K562 (cell line): ENCODE data around the gene PRIM1. TPM values are rescaled to one million over a fixed set of nuclear protein-coding genes. Genes with fewer than 3 reads are reported as not detected.

ENCODE experiments used
- EP300 ChIP-seq: IDR thresholded peaks from 2 replicates; pipeline ENCODE4 v1.6.1; 2012; ENCODE audit warnings: low read length, improper control_type of control experiment
- GTF2F1 ChIP-seq: IDR thresholded peaks from 2 replicates; pipeline ENCODE4 v1.6.1; 2011; ENCODE audit warnings: low read depth, low read length, improper control_type of control experiment
- HDAC1 ChIP-seq, 2 experiments: fragments of 450-650 bp; IDR thresholded peaks; 2 replicates each; pipeline ENCODE4 v1.6.1; 2016 to 2017; ENCODE audit warnings: inconsistent platforms in 1 of 2, mild to moderate bottlenecking in 1 of 2, moderate library complexity in 1 of 2
- HMG20A ChIP-seq: fragments of 450-650 bp; formaldehyde crosslinking; conservative IDR thresholded peaks from 2 replicates; pipeline ENCODE4 v1.4.0; 2020; ENCODE audit warnings: mild to moderate bottlenecking, mixed read lengths
- NFE2 ChIP-seq: IDR thresholded peaks from 2 replicates; pipeline ENCODE4 v1.6.1; 2014; ENCODE audit warnings: antibody characterized with exemption, low read depth
- SRSF9 ChIP-seq: fragments of 200-400 bp; formaldehyde crosslinking; IDR thresholded peaks from 2 replicates; pipeline ENCODE4 v1.6.1; 2017; ENCODE audit warnings: low read depth, low read length, borderline replicate concordance
- U2AF1 ChIP-seq: fragments of 200-400 bp; formaldehyde crosslinking; optimal IDR thresholded peaks from 2 replicates; pipeline ENCODE3; 2017; ENCODE audit warnings: mild to moderate bottlenecking, low read depth, low read length, moderate library complexity
- XRCC3 ChIP-seq: fragments of 450-650 bp; IDR thresholded peaks from 2 replicates; pipeline ENCODE4 v1.6.1; 2017; ENCODE audit warnings: mild to moderate bottlenecking, moderate library complexity
- ZBED1 ChIP-seq: IDR thresholded peaks from 2 replicates; pipeline ENCODE4 v1.6.1; 2014
- ZBTB17 ChIP-seq: fragments of 450-650 bp; formaldehyde crosslinking; IDR thresholded peaks from 2 replicates; pipeline ENCODE4 v1.4.0; 2020; ENCODE audit warnings: mild to moderate bottlenecking
- ZC3H4 ChIP-seq: sonication (generic); formaldehyde crosslinking; IDR thresholded peaks from 2 replicates; pipeline ENCODE4 v1.9.0; 2021; ENCODE audit warnings: missing genetic modification reagents, borderline replicate concordance
- ZNF143 ChIP-seq: sonication (generic); formaldehyde crosslinking; IDR thresholded peaks from 2 replicates; pipeline ENCODE4 v1.9.0; 2022; ENCODE audit warnings: mild to moderate bottlenecking, missing genetic modification reagents
- ZNF146 ChIP-seq: IDR thresholded peaks from one replicate; pipeline ENCODE4 v1.6.1; 2018; ENCODE audit warnings: missing compliant biosample characterization; ENCODE audit not compliant: unreplicated experiment
- ZNF165 ChIP-seq: fragments of 250-450 bp; sonication (Bioruptor Pico); IDR thresholded peaks from 2 replicates; pipeline ENCODE4 v1.4.0; 2020; ENCODE audit warnings: borderline replicate concordance
- ZNF77 ChIP-seq: fragments of 250-450 bp; sonication (Bioruptor Pico); IDR thresholded peaks from 2 replicates; pipeline ENCODE4 v1.5.0; 2020
- polyA plus RNA-seq, 8 experiments: library from polyadenylated mRNA; depleted of rRNA in 4 of 8; stranded (reverse) in 5 of 8; unstranded in 3 of 8; fragments of >200 nt; fragmentation: Nextera tagmentation in 2 of 8; fragmentation: Illumina TruSeq in 1 of 8; extraction: Ambion mirVana in 2 of 8; extraction: Trizol in 1 of 8; gene quantifications; 2 replicates each; pipeline versions ENCODE4 v1.2.1 to v1.2.3, GENCODE V29; 2011 to 2014; ENCODE audit warnings: inconsistent platforms in 1 of 8, missing spikeins in 1 of 8
- total RNA-seq, 7 experiments: library from RNA; depleted of rRNA in 6 of 7; stranded (reverse); fragments of >200 nt in 6 of 7; fragmentation: Illumina TruSeq in 2 of 7; extraction: Trizol in 2 of 7; gene quantifications; 2 replicates each; pipeline versions ENCODE4 v1.2.1 to v1.2.3, GENCODE V29; 2011 to 2021; ENCODE audit warnings: low replicate concordance in 1 of 7
- TF ChIP-seq, protein P1 (sequence below): fragments of 150-350 bp; IDR thresholded peaks from 2 replicates; pipeline ENCODE4 v1.6.1; 2014; ENCODE audit warnings: low read depth, mild to moderate bottlenecking, low read length, borderline replicate concordance
- TF ChIP-seq, protein P2 (sequence below): fragments of 250-450 bp; sonication (Bioruptor Pico); IDR thresholded peaks from 2 replicates; pipeline ENCODE4 v1.8.0; 2021; ENCODE audit warnings: mild to moderate bottlenecking, moderate library complexity
- TF ChIP-seq, protein P3 (sequence below), 2 experiments: fragments of 250-450 bp in 1 of 2; fragments of 450-650 bp in 1 of 2; sonication (Bioruptor Pico) in 1 of 2; IDR thresholded peaks; 2 replicates each; pipeline versions ENCODE4 v1.6.1 to v1.8.0; 2016 to 2021; ENCODE audit warnings: mild to moderate bottlenecking in 2 of 2, moderate library complexity in 2 of 2, missing compliant biosample characterization in 1 of 2, missing genetic modification characterization in 1 of 2

Gene PRIM1
- total and polyA plus RNA-seq, 9 of the 15 experiments (the other 6 are each of a cell fraction or from before 2014, with no cell fraction given): 67.2 to 179 (median 140) TPM

DNA sequence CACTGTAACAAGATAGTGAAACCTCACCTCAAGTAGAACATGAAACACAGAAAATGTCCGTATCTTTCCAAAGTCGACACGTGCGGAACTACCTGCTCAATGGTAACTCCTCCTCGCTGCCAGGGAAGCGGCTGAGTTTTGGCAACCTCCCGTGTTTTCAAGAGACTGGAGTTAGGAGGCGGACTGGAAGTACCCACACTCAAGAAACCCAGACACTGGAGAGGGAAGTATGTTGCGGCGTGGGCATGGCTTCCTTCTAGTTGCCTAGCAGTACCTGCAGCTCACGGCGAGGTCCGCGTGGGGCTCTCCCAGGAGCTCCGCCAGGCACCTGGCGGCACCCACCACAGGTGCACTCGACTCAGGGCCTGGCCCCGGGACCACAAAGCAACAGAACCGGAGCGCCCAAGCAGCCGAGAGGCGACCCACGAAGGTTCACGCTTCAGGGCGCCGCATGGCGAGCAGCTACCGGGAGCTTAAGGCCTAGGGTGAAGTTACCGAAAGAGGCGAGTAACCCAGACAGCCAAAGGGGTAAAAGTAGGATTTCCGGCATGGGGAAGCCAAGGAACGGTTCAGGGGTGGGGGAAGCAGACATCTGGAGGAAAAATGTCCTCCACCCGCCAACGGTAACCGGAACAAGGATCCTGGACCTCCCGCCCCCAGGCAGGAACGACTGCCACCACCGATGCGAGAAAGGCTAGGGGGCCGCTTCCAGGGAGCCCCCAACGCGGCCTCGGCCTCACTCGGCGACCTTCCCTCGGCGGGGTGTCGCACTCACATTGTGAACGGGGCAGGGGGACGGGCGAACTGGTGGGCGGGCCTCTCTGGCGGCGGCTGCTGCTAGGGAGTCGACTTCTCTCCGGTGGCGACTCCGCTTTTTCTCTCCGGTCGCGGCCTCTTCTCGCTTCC, 64.6 kb downstream of the PRIM1 start (continued):
- no peak for TF ChIP-seq U2AF1
- no peak for TF ChIP-seq ZNF143
- no peak for TF ChIP-seq SRSF9
- no peak for TF ChIP-seq ZBTB17 (CRISPR knock-in tag)
- TF ChIP-seq, protein P1, sequence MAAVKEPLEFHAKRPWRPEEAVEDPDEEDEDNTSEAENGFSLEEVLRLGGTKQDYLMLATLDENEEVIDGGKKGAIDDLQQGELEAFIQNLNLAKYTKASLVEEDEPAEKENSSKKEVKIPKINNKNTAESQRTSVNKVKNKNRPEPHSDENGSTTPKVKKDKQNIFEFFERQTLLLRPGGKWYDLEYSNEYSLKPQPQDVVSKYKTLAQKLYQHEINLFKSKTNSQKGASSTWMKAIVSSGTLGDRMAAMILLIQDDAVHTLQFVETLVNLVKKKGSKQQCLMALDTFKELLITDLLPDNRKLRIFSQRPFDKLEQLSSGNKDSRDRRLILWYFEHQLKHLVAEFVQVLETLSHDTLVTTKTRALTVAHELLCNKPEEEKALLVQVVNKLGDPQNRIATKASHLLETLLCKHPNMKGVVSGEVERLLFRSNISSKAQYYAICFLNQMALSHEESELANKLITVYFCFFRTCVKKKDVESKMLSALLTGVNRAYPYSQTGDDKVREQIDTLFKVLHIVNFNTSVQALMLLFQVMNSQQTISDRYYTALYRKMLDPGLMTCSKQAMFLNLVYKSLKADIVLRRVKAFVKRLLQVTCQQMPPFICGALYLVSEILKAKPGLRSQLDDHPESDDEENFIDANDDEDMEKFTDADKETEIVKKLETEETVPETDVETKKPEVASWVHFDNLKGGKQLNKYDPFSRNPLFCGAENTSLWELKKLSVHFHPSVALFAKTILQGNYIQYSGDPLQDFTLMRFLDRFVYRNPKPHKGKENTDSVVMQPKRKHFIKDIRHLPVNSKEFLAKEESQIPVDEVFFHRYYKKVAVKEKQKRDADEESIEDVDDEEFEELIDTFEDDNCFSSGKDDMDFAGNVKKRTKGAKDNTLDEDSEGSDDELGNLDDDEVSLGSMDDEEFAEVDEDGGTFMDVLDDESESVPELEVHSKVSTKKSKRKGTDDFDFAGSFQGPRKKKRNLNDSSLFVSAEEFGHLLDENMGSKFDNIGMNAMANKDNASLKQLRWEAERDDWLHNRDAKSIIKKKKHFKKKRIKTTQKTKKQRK: no peak
- no peak for TF ChIP-seq ZBED1
- TF ChIP-seq GTF2F1: 0 out of 2 replicates have a peak, but pooled peaks have one; percentile 59
- TF ChIP-seq, protein P2, sequence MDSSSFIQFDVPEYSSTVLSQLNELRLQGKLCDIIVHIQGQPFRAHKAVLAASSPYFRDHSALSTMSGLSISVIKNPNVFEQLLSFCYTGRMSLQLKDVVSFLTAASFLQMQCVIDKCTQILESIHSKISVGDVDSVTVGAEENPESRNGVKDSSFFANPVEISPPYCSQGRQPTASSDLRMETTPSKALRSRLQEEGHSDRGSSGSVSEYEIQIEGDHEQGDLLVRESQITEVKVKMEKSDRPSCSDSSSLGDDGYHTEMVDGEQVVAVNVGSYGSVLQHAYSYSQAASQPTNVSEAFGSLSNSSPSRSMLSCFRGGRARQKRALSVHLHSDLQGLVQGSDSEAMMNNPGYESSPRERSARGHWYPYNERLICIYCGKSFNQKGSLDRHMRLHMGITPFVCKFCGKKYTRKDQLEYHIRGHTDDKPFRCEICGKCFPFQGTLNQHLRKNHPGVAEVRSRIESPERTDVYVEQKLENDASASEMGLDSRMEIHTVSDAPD (CRISPR knock-in tag): no peak
- TF ChIP-seq NFE2: no peak
- no peak for TF ChIP-seq EP300
- TF ChIP-seq ZNF77 (CRISPR knock-in tag): no peak
- TF ChIP-seq, protein P3, sequence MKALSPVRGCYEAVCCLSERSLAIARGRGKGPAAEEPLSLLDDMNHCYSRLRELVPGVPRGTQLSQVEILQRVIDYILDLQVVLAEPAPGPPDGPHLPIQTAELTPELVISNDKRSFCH (CRISPR knock-in tag; IDR thresholded peaks at IDR 0.05): no peak
- TF ChIP-seq, protein P3 (tag; IDR thresholded peaks at IDR 0.05): no peak
- peak in 1 of 2 experiments; percentile 52; a peak in 1 of 4 replicates for TF ChIP-seq HDAC1 (IDR thresholded peaks at IDR 0.05)
- TF ChIP-seq XRCC3: no peak
- peak; percentile 88; the same call in 1 of the 2 replicates for TF ChIP-seq ZC3H4
- TF ChIP-seq HMG20A (CRISPR knock-in tag): no peak
- peak; percentile 2 for TF ChIP-seq ZNF146
- TF ChIP-seq ZNF165 (CRISPR knock-in tag): no peak
- TF ChIP-seq, all 486 proteins: peak for 68
